Activated naive CD4-positive, alpha-beta T cell treated with anti-CD3 and anti-CD28 coated beads for 36 hours (primary cell): Measurements from ENCODE around the gene VDAC1. TPM values are rescaled to one million over a fixed set of nuclear protein-coding genes. Genes with fewer than 3 reads are reported as not detected.

ENCODE experiments used
- CTCF ChIA-PET: fragments of 350-600 bp; sonication (Branson Sonifier 250); formaldehyde crosslinking; loops from one replicate; lab custom pipeline; 2021; ENCODE audit warnings: antibody characterized with exemption; lab: Charles Lee
- DNase-seq: peaks from one replicate; pipeline ENCODE4 v3.0.0-alpha.2; 2020
- H3K27ac Mint-ChIP-seq: one replicate; pipeline ENCODE4 v1.8.0; 2021; ENCODE audit warnings: mild to moderate bottlenecking, mixed read lengths
- H3K27me3 Mint-ChIP-seq: one replicate; pipeline ENCODE4 v1.8.0; 2021; ENCODE audit warnings: low read depth, mixed read lengths
- H3K36me3 Mint-ChIP-seq: one replicate; pipeline ENCODE4 v1.8.0; 2021; ENCODE audit warnings: low read depth, mixed read lengths
- H3K4me1 Mint-ChIP-seq: one replicate; pipeline ENCODE4 v1.8.0; 2021; ENCODE audit warnings: low read depth, mixed read lengths
- H3K4me3 Mint-ChIP-seq: one replicate; pipeline ENCODE4 v1.8.0; 2021; ENCODE audit warnings: mild to moderate bottlenecking, moderate library complexity, mixed read lengths
- H3K9me3 Mint-ChIP-seq: one replicate; pipeline ENCODE4 v1.8.0; 2021; ENCODE audit warnings: mixed read lengths
- intact Hi-C: fragments of 100-400 bp; cut with micrococcal nuclease; formaldehyde crosslinking; loops from one replicate; pipeline ENCODE4 v1.15.1; 2023
- total RNA-seq, 2 experiments: library from RNA; stranded (reverse); gene quantifications; one replicate each; pipeline ENCODE4 v1.2.3, GENCODE V29; 2021

Gene VDAC1, protein sequence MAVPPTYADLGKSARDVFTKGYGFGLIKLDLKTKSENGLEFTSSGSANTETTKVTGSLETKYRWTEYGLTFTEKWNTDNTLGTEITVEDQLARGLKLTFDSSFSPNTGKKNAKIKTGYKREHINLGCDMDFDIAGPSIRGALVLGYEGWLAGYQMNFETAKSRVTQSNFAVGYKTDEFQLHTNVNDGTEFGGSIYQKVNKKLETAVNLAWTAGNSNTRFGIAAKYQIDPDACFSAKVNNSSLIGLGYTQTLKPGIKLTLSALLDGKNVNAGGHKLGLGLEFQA
- total RNA-seq, result 100 to 1,000 TPM; 485 to 513 TPM

DNA sequence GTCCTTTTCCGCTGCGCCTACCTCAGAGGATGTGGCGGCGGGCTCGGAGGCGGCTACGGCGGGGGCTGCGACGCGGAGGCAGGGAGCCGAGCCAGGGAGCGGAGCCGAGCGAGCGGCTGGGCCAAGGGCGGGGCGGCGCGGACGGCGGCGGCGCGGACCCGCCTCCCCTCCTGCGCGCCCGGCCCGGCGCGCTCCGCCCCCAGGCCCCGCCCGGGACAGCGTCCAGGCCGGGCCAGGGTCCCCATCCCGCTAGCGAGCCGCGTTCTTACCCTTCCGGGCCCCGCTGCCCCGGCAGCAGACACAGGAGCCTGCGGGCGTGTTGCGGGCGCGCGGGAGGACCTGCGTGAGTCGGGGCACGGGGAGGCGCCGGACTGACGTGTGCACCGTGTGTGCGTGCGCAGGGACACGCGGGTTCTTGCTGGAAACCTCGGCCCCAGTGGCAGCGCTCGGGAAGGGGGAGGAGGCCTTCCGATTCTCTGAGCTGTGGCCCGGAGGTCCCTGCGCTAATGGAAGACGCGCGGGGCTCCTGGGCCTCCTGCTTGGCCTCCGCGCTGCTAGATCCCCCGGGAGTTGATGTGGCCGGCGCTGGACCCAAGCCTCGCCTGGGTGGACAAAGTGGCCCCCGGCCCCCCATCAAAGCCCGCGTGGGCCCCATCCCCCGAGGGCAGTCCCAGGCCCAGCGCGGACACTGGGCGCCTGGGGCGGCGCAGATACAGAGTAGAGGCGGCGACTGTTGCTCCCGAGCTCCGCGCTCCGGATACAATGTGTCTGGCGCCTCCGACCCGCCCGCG lies at the start of gene VDAC1:
Gene VDAC1, minus strand, starts transcription at position 350 of the 791 bp plus-strand sequence. CDS start 11,963 bp downstream, outside the sequence.
- Mint-ChIP-seq H3K27me3 (no peaks in the 10 kb centered on the region), H3K27ac (peak within 1 kb of the TSS; percentile 95), H3K4me1 (peaks cover 41% of the 10 kb centered on the region), H3K9me3 (no peaks in the 10 kb centered on the region), H3K36me3 (peaks cover 31% of the 10 kb centered on the region), H3K4me3 (peak within 1 kb of the TSS; percentile 89)
- intact Hi-C loops, result loop anchor here (1.0 to 10.0 kb wide), 4 partner anchors 34 to 730 kb away; partner anchors contain the start of genes CAMLG and PPP2CA
- peak; percentile 79 for DNase-seq
- CTCF ChIA-PET, result interaction anchor here (0.5 to 2.0 kb wide), 6 partner anchors 21 to 76 kb away, joined by 3 to 7 read pairs (median 5); no protein-coding TSS in a partner anchor

DNA sequence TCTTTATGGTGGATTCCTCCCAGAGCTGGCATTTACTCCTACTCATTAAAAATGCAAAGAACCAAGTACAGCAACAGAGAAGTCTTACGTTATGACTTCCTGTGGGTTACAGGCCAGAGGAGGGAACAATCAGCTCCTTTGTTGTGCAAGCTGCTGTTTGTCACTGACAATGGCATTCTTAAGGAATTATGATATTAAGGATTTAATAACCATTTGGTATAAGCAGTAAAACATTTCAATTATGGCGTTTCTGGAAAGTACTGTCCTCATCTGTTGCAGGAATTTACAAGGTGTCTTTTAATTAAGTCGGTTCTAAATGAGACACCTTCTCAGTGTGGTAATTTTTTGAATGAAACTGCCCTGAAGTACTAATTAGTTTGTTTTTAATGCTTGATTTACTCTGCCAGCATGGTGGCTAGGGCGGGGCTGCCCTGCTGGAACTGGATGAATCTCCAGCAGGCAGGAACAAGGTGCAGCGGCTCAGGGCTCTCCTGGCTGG lies 49.1 kb upstream of the VDAC1 start:
- CTCF ChIA-PET, result interaction anchor here (0.6 to 12.6 kb wide), 10 partner anchors 10 to 88 kb away, joined by 3 to 99 read pairs (median 4); no protein-coding TSS in a partner anchor
- intact Hi-C loops, result loop anchor here (1.0 kb wide), 2 partner anchors 14 to 46 kb away; no protein-coding TSS in a partner anchor
- H3K36me3 Mint-ChIP-seq, result no peaks in the 10 kb centered on the region
- no peaks in the 10 kb centered on the region for H3K9me3 Mint-ChIP-seq
- peaks cover 52% of the 10 kb centered on the region for H3K4me1 Mint-ChIP-seq
- DNase-seq, result no peak
- no peaks in the 10 kb centered on the region for H3K27me3 Mint-ChIP-seq
- peak overlapping the region; percentile 65 for H3K27ac Mint-ChIP-seq
- no peak overlapping the region for H3K4me3 Mint-ChIP-seq

DNA sequence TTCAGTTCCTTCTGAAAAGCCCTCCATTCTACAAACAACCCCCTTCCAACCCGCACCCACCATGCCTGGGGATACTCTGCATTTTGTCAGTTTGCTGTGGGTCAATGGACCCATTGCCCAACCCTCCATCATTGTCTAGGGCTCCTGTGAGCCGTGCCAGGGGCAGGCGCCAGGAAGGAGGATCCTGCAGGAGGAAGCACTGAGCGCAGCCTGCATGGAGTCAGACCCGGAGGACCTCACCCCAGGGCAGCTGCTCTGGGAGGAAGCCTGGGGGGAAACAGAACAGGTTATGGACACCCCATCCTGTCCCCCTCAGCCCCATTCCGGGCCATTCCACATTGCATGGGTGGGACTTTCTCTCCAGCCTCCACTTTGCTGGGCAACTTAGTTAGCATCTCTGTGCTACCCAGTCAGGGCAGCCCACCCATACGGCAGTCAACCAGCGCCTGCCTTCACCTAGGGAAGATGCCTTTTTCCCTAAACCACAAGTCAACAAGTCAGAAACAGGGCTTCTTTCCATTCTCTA lies 48.6 kb upstream of the VDAC1 start:
- H3K4me3 Mint-ChIP-seq, result no peak overlapping the region
- peak; percentile 21 for DNase-seq
- no peaks in the 10 kb centered on the region for H3K9me3 Mint-ChIP-seq
- CTCF ChIA-PET, result interaction anchor here (0.6 to 12.6 kb wide), 10 partner anchors 8 to 88 kb away, joined by 3 to 99 read pairs (median 5); no protein-coding TSS in a partner anchor
- H3K27me3 Mint-ChIP-seq, result no peaks in the 10 kb centered on the region
- H3K4me1 Mint-ChIP-seq, result peaks cover 50% of the 10 kb centered on the region
- H3K36me3 Mint-ChIP-seq, result no peaks in the 10 kb centered on the region
- peak overlapping the region; percentile 65 for H3K27ac Mint-ChIP-seq
- intact Hi-C loops, result loop anchor here (1.0 kb wide), 2 partner anchors 15 to 47 kb away; no protein-coding TSS in a partner anchor

DNA sequence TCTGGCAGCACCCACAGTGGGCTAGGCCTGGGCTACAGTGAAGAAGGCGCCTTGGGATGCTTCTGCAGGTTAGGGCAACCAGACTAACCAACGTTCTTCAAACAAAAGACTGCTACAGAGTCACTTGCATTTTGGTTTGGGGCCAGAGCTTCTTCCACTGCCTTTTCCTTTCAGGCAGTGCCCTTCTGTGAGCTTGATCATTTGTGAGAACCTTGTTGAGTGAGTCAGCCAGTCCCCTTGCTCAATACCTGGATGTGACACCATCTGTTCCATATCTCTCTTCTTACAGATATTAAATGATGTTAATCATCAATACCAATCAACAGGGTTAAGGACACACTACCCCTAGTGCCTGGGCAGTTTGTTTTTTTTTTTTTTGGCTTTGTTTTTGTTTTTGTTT lies 46.5 kb upstream of the VDAC1 start:
- CTCF ChIA-PET, result interaction anchor here (1.0 to 12.6 kb wide), 7 partner anchors 10 to 95 kb away, joined by 3 to 99 read pairs (median 6); no protein-coding TSS in a partner anchor
- Mint-ChIP-seq H3K27me3 (no peaks in the 10 kb centered on the region), H3K9me3 (no peaks in the 10 kb centered on the region), H3K36me3 (no peaks in the 10 kb centered on the region), H3K4me3 (no peak overlapping the region), H3K27ac (no peak overlapping the region), H3K4me1 (peaks cover 50% of the 10 kb centered on the region)
- intact Hi-C loops, result no loop called here
- peak; percentile 65 for DNase-seq

DNA sequence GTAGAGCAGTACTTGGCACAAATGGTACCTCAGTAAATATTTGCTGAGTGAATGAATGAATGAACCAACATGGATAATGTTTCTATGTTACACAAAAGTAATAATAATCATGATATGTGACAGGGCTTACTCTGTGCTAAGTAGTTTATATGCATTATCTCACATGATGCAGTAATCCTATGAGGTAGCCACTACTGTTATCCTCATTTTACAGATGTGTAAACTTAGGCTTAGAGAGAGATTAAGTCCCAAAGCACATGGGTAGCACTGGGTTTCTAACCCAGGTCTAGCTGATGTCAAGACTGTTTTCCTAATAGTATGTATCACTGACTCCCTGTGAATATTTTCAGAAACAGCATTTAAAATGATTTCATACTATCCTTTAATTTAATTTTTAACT lies 44.1 kb upstream of the VDAC1 start:
- H3K4me3 Mint-ChIP-seq, result no peak overlapping the region
- H3K36me3 Mint-ChIP-seq, result no peaks in the 10 kb centered on the region
- no peak for DNase-seq
- H3K4me1 Mint-ChIP-seq, result peaks cover 42% of the 10 kb centered on the region
- H3K9me3 Mint-ChIP-seq, result no peaks in the 10 kb centered on the region
- no peaks in the 10 kb centered on the region for H3K27me3 Mint-ChIP-seq
- intact Hi-C loops, result no loop called here
- H3K27ac Mint-ChIP-seq, result no peak overlapping the region
- CTCF ChIA-PET, result interaction anchor here (6.4 to 12.6 kb wide), 2 partner anchors 8 to 52 kb away, joined by 31 to 99 read pairs; no protein-coding TSS in a partner anchor

DNA sequence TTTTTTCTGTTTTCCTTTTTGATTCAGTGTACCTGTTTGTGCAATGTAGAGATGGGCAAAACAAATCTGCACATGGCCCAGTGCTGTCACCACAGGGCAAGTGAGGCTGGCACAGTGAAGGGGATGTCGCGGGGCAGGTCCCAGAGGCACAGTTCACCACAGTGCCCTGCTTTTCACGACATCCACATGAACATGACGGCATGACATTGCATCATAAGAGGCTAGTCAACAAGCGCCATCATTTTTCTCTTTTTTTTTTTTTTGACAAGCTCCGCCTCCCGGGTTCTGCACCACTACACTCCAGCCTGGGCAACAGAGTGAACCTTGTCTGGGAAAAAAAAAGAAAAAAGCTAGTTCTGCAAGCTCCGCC lies 42.9 kb upstream of the VDAC1 start:
- Mint-ChIP-seq H3K27ac (no peak overlapping the region), H3K4me3 (no peak overlapping the region), H3K9me3 (no peaks in the 10 kb centered on the region), H3K4me1 (peaks cover 40% of the 10 kb centered on the region), H3K27me3 (no peaks in the 10 kb centered on the region), H3K36me3 (no peaks in the 10 kb centered on the region)
- intact Hi-C loops, result no loop called here
- CTCF ChIA-PET, result interaction anchor here (0.7 kb wide), 1 partner anchor 226 kb away, joined by 3 read pairs; no protein-coding TSS in a partner anchor
- no peak for DNase-seq

DNA sequence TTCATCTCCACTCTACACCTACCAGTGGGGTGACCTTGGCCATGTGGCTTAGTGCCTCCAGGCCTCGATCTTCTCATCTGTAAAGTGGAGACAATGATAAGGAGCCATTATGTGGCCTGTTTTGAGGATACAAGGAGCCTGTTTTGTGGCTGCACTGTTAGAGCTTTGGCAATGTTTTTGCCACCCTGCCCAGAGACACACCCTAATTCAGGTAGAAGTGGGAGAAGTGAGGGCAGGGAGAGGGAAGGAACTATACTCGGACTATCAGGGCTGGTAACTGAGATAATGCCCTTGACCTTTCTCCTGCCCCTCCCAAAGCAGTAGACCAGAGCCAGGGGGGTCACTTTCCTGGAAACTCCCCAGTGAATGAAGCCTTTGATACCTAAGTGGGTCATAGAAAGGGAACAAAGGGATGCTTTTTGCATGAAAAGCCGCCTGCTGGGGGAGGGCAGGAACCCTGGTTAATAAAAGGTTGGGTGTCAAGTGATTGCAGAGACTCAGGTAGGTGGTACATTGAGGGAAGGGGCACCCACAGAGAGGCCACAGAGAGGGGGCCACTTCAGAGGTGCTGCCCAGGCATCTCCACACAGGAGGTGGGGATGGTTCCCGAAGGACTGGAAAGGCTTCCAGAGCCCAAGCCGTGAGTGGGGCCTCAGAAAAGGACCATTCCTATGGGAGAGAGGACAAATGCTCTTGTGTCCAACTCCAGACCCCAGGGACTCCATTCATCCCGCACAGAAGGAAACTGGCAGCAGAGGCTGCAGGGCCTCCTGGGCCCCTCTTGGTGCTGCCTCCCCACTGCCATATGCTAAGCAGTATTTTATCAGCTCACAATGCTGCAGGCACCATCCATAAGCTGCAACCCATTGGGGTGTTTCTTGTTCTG lies 42.3 kb upstream of the VDAC1 start:
- no peak for DNase-seq
- Mint-ChIP-seq H3K4me1 (peaks cover 40% of the 10 kb centered on the region), H3K9me3 (no peaks in the 10 kb centered on the region), H3K27ac (no peak overlapping the region), H3K36me3 (no peaks in the 10 kb centered on the region), H3K4me3 (no peak overlapping the region), H3K27me3 (no peaks in the 10 kb centered on the region)
- CTCF ChIA-PET, result no interaction called here
- intact Hi-C loops, result no loop called here

DNA sequence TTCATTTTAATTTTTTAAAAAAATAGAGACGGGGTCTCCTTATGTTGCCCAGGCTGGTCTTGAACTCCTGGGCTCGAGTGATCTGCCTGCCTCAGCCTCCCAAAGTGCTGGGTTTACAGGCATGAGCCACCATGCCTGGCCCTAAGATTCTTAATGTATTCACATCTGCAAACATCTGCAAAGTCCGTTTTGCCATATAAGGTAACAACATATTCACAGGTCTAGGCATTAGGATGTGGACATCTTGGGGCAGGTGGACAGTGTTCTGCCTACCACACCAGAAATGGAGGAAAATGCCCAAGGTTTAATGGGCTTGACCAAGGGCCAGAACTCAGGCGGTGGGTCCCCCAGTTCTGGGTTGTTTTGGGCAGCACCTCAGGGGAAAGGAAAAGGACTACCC lies 41.6 kb upstream of the VDAC1 start:
- Mint-ChIP-seq H3K4me1 (peaks cover 41% of the 10 kb centered on the region), H3K9me3 (no peaks in the 10 kb centered on the region), H3K27ac (no peak overlapping the region), H3K4me3 (no peak overlapping the region), H3K27me3 (no peaks in the 10 kb centered on the region), H3K36me3 (no peaks in the 10 kb centered on the region)
- intact Hi-C loops, result no loop called here
- CTCF ChIA-PET, result interaction anchor here (9.2 kb wide), 1 partner anchor 98 kb away, joined by 593 read pairs; no protein-coding TSS in a partner anchor
- DNase-seq, result no peak

DNA sequence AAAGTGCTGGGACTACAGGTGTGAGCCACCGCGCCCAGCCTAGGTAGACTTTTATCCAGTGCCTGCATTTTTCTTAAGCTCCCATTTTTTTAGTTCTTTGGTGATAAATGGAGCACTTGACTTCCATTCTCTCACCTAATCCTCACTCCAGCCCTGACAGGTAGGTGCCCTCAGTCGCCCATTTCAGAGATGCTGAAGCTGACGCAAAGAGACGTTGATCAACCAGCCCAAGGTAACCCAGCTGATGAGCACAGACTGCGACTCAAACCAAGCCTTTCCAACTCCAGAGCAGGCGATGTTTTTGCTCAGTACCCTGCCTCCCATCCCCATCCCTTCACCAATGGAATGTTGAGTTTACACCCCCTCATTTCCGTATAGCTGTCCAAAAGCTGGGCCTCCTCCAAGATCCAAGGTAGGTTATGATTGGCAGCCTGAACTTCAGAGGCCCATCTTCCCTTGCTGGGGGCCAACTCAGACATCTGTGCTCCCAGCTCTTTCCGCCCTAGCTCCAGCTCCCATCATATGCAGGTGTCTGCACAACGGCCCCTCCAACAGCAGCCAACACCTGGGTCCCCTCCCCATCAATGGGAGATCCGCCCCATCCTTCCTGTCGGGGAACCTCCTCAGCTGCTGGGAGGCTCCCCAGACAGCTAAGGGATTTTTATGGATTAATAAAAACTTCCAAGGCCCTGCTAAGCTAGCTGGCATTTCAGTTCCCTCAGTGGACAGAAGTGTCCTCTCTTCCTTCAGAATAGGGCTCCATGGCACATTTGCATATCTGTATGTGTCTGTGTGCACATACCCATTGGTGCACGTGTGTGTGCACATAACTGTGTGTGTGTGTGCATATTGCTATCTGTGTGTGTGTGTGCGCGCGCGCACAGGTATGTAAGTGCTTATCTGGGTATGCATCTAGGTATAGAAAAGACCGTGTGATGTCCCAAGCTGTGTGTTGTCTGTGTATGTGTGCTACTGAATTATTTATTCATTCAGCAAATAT lies 39.3 kb upstream of the VDAC1 start:
- DNase-seq, result peak; percentile 52
- peaks cover 48% of the 10 kb centered on the region for H3K4me1 Mint-ChIP-seq
- H3K27ac Mint-ChIP-seq, result peak overlapping the region; percentile 24
- no peaks in the 10 kb centered on the region for H3K27me3 Mint-ChIP-seq
- CTCF ChIA-PET, result interaction anchor here (0.6 to 9.2 kb wide), 14 partner anchors 9 to 177 kb away, joined by 3 to 593 read pairs (median 4); partner anchors contain the start of gene TCF7
- intact Hi-C loops, result no loop called here
- H3K36me3 Mint-ChIP-seq, result no peaks in the 10 kb centered on the region
- H3K9me3 Mint-ChIP-seq, result no peaks in the 10 kb centered on the region
- no peak overlapping the region for H3K4me3 Mint-ChIP-seq

DNA sequence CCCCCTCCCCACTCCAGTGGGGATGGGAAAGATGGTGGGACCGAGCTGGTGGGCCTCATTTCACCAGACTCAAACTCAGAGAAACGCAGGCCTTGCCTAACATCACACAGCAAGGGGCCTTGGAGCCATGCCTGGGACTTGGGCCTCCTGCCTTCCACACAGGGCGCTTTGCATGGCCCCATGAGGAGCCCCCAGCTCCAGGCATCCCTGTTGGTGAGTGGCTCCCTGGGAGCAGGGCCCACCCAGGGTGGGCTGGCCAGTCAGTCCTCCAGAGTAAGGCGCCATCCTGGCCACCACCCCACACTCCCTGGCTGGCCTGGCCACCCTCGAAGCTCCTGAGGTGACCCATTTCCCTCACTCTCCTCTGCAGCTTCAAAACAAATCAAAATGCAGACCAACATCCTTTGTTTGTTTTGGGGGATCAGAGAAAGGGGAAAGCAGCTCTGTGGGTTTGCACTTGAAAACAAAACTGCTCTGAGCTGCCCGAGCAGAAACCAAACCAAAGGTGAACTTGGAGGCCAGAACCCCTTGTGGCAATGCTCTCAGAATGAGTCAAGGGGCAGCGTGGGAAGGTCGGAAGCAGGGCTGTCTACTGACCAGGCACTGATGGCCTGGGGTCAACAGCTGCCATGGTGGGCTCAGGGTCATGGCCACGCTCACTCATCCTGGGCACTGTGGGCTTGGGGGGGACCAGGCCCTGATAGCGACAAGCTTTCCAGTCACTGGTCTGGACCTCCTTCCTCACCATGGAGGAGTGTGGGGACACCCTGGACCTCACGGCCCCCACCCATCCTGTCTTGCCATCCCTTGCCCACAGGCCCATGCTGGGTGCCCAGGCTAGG lies 37.0 kb upstream of the VDAC1 start:
- intact Hi-C loops, result no loop called here
- Mint-ChIP-seq H3K27me3 (no peaks in the 10 kb centered on the region), H3K4me3 (no peak overlapping the region), H3K36me3 (no peaks in the 10 kb centered on the region), H3K4me1 (peaks cover 51% of the 10 kb centered on the region), H3K9me3 (no peaks in the 10 kb centered on the region), H3K27ac (no peak overlapping the region)
- CTCF ChIA-PET, result interaction anchor here (1.1 to 9.2 kb wide), 11 partner anchors 14 to 140 kb away, joined by 3 to 593 read pairs (median 23); partner anchors contain the start of gene TCF7
- DNase-seq, result no peak
